HEK293 (cell line): ENCODE measurements around the gene INCA1.
A peak's percentile ranks its signal among the peaks of the same experiment; 100 is the strongest.

Experiments
- GLI2 ChIP-seq: fragments of 450-650 bp; formaldehyde crosslinking; IDR thresholded peaks from 2 replicates; pipeline ENCODE4; 2017; ENCODE audit warnings: missing biosample characterization, missing genetic modification characterization, low read depth, borderline replicate concordance
- OVOL3 ChIP-seq: fragments of 450-650 bp; formaldehyde crosslinking; IDR thresholded peaks from 2 replicates; pipeline ENCODE4 v1.5.1; 2016; ENCODE audit warnings: missing biosample characterization, missing genetic modification characterization
- PRDM4 ChIP-seq: fragments of 450-650 bp; formaldehyde crosslinking; IDR thresholded peaks from 2 replicates; pipeline ENCODE4 v1.5.1; 2017; ENCODE audit warnings: missing biosample characterization, missing genetic modification characterization
- REST ChIP-seq: fragments of 450-650 bp; formaldehyde crosslinking; IDR thresholded peaks from 2 replicates; pipeline ENCODE4 v1.5.1; 2016; ENCODE audit warnings: missing biosample characterization, missing genetic modification characterization
- SCRT1 ChIP-seq: fragments of 450-650 bp; formaldehyde crosslinking; IDR thresholded peaks from 2 replicates; pipeline ENCODE4 v1.5.1; 2016; ENCODE audit warnings: missing biosample characterization, missing genetic modification characterization, borderline replicate concordance
- ZBTB17 ChIP-seq: fragments of 450-650 bp; formaldehyde crosslinking; IDR thresholded peaks from 2 replicates; pipeline ENCODE4 v1.5.1; 2016; ENCODE audit warnings: missing biosample characterization, missing genetic modification characterization
- ZBTB48 ChIP-seq: fragments of 450-650 bp; formaldehyde crosslinking; IDR thresholded peaks from 2 replicates; pipeline ENCODE4 v1.5.1; 2016; ENCODE audit warnings: missing biosample characterization, missing genetic modification characterization
- ZNF112 ChIP-seq: fragments of 450-650 bp; formaldehyde crosslinking; IDR thresholded peaks from 2 replicates; pipeline ENCODE4 v1.5.0; 2017; ENCODE audit warnings: missing biosample characterization, missing genetic modification characterization
- ZNF155 ChIP-seq: fragments of 450-650 bp; formaldehyde crosslinking; IDR thresholded peaks from 2 replicates; pipeline ENCODE4 v1.5.1; 2016; ENCODE audit warnings: missing biosample characterization, missing genetic modification characterization
- ZNF24 ChIP-seq: fragments of 450-650 bp; formaldehyde crosslinking; IDR thresholded peaks from 2 replicates; pipeline ENCODE4 v1.5.1; 2016; ENCODE audit warnings: missing biosample characterization, missing genetic modification characterization
- ZNF292 ChIP-seq: fragments of 450-650 bp; formaldehyde crosslinking; IDR thresholded peaks from 2 replicates; pipeline ENCODE4 v1.5.1; 2016; ENCODE audit warnings: low read depth, missing biosample characterization, missing genetic modification characterization, borderline replicate concordance
- ZNF391 ChIP-seq: fragments of 450-650 bp; formaldehyde crosslinking; IDR thresholded peaks from 2 replicates; pipeline ENCODE4 v1.5.1; 2016; ENCODE audit warnings: low read depth, missing biosample characterization, missing genetic modification characterization, borderline replicate concordance
- ZNF48 ChIP-seq: fragments of 450-650 bp; formaldehyde crosslinking; IDR thresholded peaks from 2 replicates; pipeline ENCODE4 v1.5.1; 2016; ENCODE audit warnings: missing biosample characterization, missing genetic modification characterization
- ZNF518A ChIP-seq: fragments of 450-650 bp; formaldehyde crosslinking; conservative IDR thresholded peaks from 2 replicates; pipeline ENCODE4 v1.5.1; 2016; ENCODE audit warnings: low read depth, missing biosample characterization, missing genetic modification characterization
- ZNF530 ChIP-seq: fragments of 450-650 bp; formaldehyde crosslinking; IDR thresholded peaks from 2 replicates; pipeline ENCODE4 v1.5.1; 2016; ENCODE audit warnings: low read depth, missing biosample characterization, missing genetic modification characterization
- ZNF549 ChIP-seq: fragments of 450-650 bp; IDR thresholded peaks from 2 replicates; pipeline ENCODE4 v1.5.1; 2018; ENCODE audit warnings: missing biosample characterization, missing genetic modification characterization, mild to moderate bottlenecking, inconsistent platforms, moderate library complexity
- ZNF555 ChIP-seq: fragments of 450-650 bp; formaldehyde crosslinking; conservative IDR thresholded peaks from 2 replicates; pipeline ENCODE4 v1.5.1; 2017; ENCODE audit warnings: missing biosample characterization, mild to moderate bottlenecking, missing genetic modification characterization, inconsistent platforms
- ZNF596 ChIP-seq: fragments of 450-650 bp; IDR thresholded peaks from 2 replicates; pipeline ENCODE4 v1.5.0; 2018; ENCODE audit warnings: missing biosample characterization, mild to moderate bottlenecking, missing genetic modification characterization, moderate library complexity
- ZNF610 ChIP-seq: fragments of 450-650 bp; formaldehyde crosslinking; IDR thresholded peaks from 2 replicates; pipeline ENCODE4 v1.5.1; 2016; ENCODE audit warnings: missing biosample characterization, missing genetic modification characterization, borderline replicate concordance
- ZNF623 ChIP-seq: fragments of 450-650 bp; formaldehyde crosslinking; IDR thresholded peaks from 2 replicates; pipeline ENCODE4 v1.5.1; 2016; ENCODE audit warnings: missing biosample characterization, missing genetic modification characterization
- ZNF785 ChIP-seq: fragments of 450-650 bp; formaldehyde crosslinking; IDR thresholded peaks from 2 replicates; pipeline ENCODE4 v1.5.1; 2016; ENCODE audit warnings: missing biosample characterization, missing genetic modification characterization
- ZNF791 ChIP-seq: fragments of 450-650 bp; formaldehyde crosslinking; IDR thresholded peaks from 2 replicates; pipeline ENCODE4 v1.5.1; 2016; ENCODE audit warnings: missing biosample characterization, missing genetic modification characterization
- ZXDB ChIP-seq: fragments of 450-650 bp; formaldehyde crosslinking; IDR thresholded peaks from 2 replicates; pipeline ENCODE4 v1.5.1; 2016; ENCODE audit warnings: missing biosample characterization, missing genetic modification characterization
- TF ChIP-seq, protein P1 (sequence below): fragments of 450-650 bp; formaldehyde crosslinking; IDR thresholded peaks from 2 replicates; pipeline ENCODE4 v1.5.1; 2016; ENCODE audit warnings: missing biosample characterization, missing genetic modification characterization, low read depth

INCA1 gene

GRCh38 chr17:4967539-4968485, 29.5 kb downstream of the INCA1 start, which contains the start of gene SPAG7 (continued):
- TF ChIP-seq ZNF518A (tag by site-specific recombination) (no peak), ZNF596 (tag by site-specific recombination) (no peak), PRDM4 (tag by site-specific recombination) (no peak), ZNF292 (tag by site-specific recombination) (no peak), ZNF555 (tag by site-specific recombination) (no peak), ZNF155 (tag by site-specific recombination) (no peak), ZNF785 (no peak), ZNF112 (no peak), ZBTB17 (tag by site-specific recombination) (no peak), SCRT1 (tag by site-specific recombination) (no peak), OVOL3 (tag by site-specific recombination) (no peak; the same call in 1 of the 2 replicates), ZXDB (tag by site-specific recombination) (no peak; the same call in 1 of the 2 replicates), ZNF24 (tag by site-specific recombination) (peak; percentile 67), ZNF530 (tag by site-specific recombination) (no peak), REST (0 out of 2 replicates have a peak, but pooled peaks have one; percentile 10), ZBTB48 (tag by site-specific recombination) (peak; percentile 95), ZNF549 (tag by site-specific recombination) (no peak), ZNF610 (tag by site-specific recombination) (no peak), ZNF48 (no peak), ZNF791 (tag by site-specific recombination) (no peak), ZNF391 (tag by site-specific recombination) (peak; percentile 40; the same call in 1 of the 2 replicates), ZNF623 (no peak), GLI2 (no peak)
- TF ChIP-seq, protein P1, sequence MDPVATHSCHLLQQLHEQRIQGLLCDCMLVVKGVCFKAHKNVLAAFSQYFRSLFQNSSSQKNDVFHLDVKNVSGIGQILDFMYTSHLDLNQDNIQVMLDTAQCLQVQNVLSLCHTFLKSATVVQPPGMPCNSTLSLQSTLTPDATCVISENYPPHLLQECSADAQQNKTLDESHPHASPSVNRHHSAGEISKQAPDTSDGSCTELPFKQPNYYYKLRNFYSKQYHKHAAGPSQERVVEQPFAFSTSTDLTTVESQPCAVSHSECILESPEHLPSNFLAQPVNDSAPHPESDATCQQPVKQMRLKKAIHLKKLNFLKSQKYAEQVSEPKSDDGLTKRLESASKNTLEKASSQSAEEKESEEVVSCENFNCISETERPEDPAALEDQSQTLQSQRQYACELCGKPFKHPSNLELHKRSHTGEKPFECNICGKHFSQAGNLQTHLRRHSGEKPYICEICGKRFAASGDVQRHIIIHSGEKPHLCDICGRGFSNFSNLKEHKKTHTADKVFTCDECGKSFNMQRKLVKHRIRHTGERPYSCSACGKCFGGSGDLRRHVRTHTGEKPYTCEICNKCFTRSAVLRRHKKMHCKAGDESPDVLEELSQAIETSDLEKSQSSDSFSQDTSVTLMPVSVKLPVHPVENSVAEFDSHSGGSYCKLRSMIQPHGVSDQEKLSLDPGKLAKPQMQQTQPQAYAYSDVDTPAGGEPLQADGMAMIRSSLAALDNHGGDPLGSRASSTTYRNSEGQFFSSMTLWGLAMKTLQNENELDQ (tag by site-specific recombination) = no peak
